ENCODE results near the gene TLX1. TPM values are rescaled to one million over a fixed set of nuclear protein-coding genes. Genes with fewer than 3 reads are reported as not detected.
A peak's percentile ranks its signal among the peaks of the same experiment; 100 is the strongest.

TLX1 gene
- not detected in 2 replicates for total RNA-seq (2014; rRNA removed; shearing (Covaris generic))
- not detected in 2 replicates for polyA plus RNA-seq (2015; cell fraction: cytosol; rRNA removed)
- not detected in 2 replicates for polyA plus RNA-seq (2015; cell fraction: nucleus; rRNA removed)

- in situ Hi-C loops (cut with HindIII; ENCODE audit: low pct_unique_long_range_greater_than_20kb, low sequenced_read_pairs), result no loop called here
- no peak for DNase-seq (ENCODE audit: low read depth, low spot score)
These were observed at the start of gene TLX1 for GRCh38 chr10:101130984-101131961. TSS of gene TLX1 (plus strand) at chr10:101131300. CDS start at chr10:101131542, 242 bp downstream.

- in situ Hi-C loops (cut with HindIII; ENCODE audit: low pct_unique_long_range_greater_than_20kb, low sequenced_read_pairs), result no loop called here
- peak; percentile 76 for DNase-seq (ENCODE audit: low read depth, low spot score)
These were observed 45.3 kb upstream of the TLX1 start for GRCh38 chr10:101085846-101086245.

GRCh38 chr10:101087376-101087775, 43.7 kb upstream of the TLX1 start:
- in situ Hi-C loops (cut with HindIII; ENCODE audit: low pct_unique_long_range_greater_than_20kb, low sequenced_read_pairs), result no loop called here
- no peak for DNase-seq (ENCODE audit: low read depth, low spot score)

GRCh38 chr10:101087965-101088364, 43.1 kb upstream of the TLX1 start:
- in situ Hi-C loops (cut with HindIII; ENCODE audit: low pct_unique_long_range_greater_than_20kb, low sequenced_read_pairs), result no loop called here
- DNase-seq (ENCODE audit: low read depth, low spot score), result no peak

GRCh38 chr10:101089520-101090299, 41.4 kb upstream of the TLX1 start:
- in situ Hi-C loops (cut with HindIII; ENCODE audit: low pct_unique_long_range_greater_than_20kb, low sequenced_read_pairs), result no loop called here

GRCh38 chr10:101090597-101090996, 40.5 kb upstream of the TLX1 start:
- no peak for DNase-seq (ENCODE audit: low read depth, low spot score)
- in situ Hi-C loops (cut with HindIII; ENCODE audit: low pct_unique_long_range_greater_than_20kb, low sequenced_read_pairs), result no loop called here

More at GRCh38 chr10:101089520-101090299, 41.4 kb upstream of the TLX1 start:
- no peak for DNase-seq (ENCODE audit: low read depth, low spot score)

- in situ Hi-C loops (cut with HindIII; ENCODE audit: low pct_unique_long_range_greater_than_20kb, low sequenced_read_pairs), result no loop called here
- no peak for DNase-seq (ENCODE audit: low read depth, low spot score)
These were observed 39.4 kb upstream of the TLX1 start for GRCh38 chr10:101091546-101092290.

GRCh38 chr10:101092881-101093354, 38.2 kb upstream of the TLX1 start:
- in situ Hi-C loops (cut with HindIII; ENCODE audit: low pct_unique_long_range_greater_than_20kb, low sequenced_read_pairs), result no loop called here
- no peak for DNase-seq (ENCODE audit: low read depth, low spot score)

- in situ Hi-C loops (cut with HindIII; ENCODE audit: low pct_unique_long_range_greater_than_20kb, low sequenced_read_pairs), result no loop called here
- no peak for DNase-seq (ENCODE audit: low read depth, low spot score)
These were observed 36.8 kb upstream of the TLX1 start for GRCh38 chr10:101094121-101094879.

GRCh38 chr10:101095004-101095403, 36.1 kb upstream of the TLX1 start:
- no peak for DNase-seq (ENCODE audit: low read depth, low spot score)
- in situ Hi-C loops (cut with HindIII; ENCODE audit: low pct_unique_long_range_greater_than_20kb, low sequenced_read_pairs), result no loop called here

- DNase-seq (ENCODE audit: low read depth, low spot score), result peak; percentile 88
- in situ Hi-C loops (cut with HindIII; ENCODE audit: low pct_unique_long_range_greater_than_20kb, low sequenced_read_pairs), result no loop called here
These were observed 35.4 kb upstream of the TLX1 start for GRCh38 chr10:101095550-101096213.

- in situ Hi-C loops (cut with HindIII; ENCODE audit: low pct_unique_long_range_greater_than_20kb, low sequenced_read_pairs), result no loop called here
- no peak for DNase-seq (ENCODE audit: low read depth, low spot score)
These were observed 34.7 kb upstream of the TLX1 start for GRCh38 chr10:101096378-101096777.

- in situ Hi-C loops (cut with HindIII; ENCODE audit: low pct_unique_long_range_greater_than_20kb, low sequenced_read_pairs), result no loop called here
- no peak for DNase-seq (ENCODE audit: low read depth, low spot score)
These were observed 33.2 kb upstream of the TLX1 start for GRCh38 chr10:101097881-101098280.

- in situ Hi-C loops (cut with HindIII; ENCODE audit: low pct_unique_long_range_greater_than_20kb, low sequenced_read_pairs), result no loop called here
These were observed 31.2 kb upstream of the TLX1 start for GRCh38 chr10:101099901-101100300.

GRCh38 chr10:101101372-101101881, 29.7 kb upstream of the TLX1 start:
- no peak for DNase-seq (ENCODE audit: low read depth, low spot score)
- in situ Hi-C loops (cut with HindIII; ENCODE audit: low pct_unique_long_range_greater_than_20kb, low sequenced_read_pairs), result no loop called here

More at GRCh38 chr10:101099901-101100300, 31.2 kb upstream of the TLX1 start:
- DNase-seq (ENCODE audit: low read depth, low spot score), result no peak

GRCh38 chr10:101103430-101103829, 27.7 kb upstream of the TLX1 start:
- no peak for DNase-seq (ENCODE audit: low read depth, low spot score)
- in situ Hi-C loops (cut with HindIII; ENCODE audit: low pct_unique_long_range_greater_than_20kb, low sequenced_read_pairs), result no loop called here

Measured in SK-MEL-5 (cell line).